ENCODE measurements around the gene RNF41.
A peak's percentile ranks its signal among the peaks of the same experiment; 100 is the strongest.

GRCh38 chr12:56164345-56164729 is 57.4 kb downstream of the RNF41 start:
- no peak for TF ChIP-seq CTCF (IDR thresholded peaks at IDR 0.05; ENCODE audit: extremely low read depth in 1 of 2, insufficient read depth in 1 of 2, low read depth in 1 of 2, low read length in 2 of 2)
- no peak for TF ChIP-seq POLR2A (IDR thresholded peaks at IDR 0.05; ENCODE audit: low read depth, low read length)
- no peak for TF ChIP-seq EZH2 (IDR thresholded peaks at IDR 0.05; ENCODE audit: borderline replicate concordance, low read depth, low read length, severe bottlenecking)
- TF ChIP-seq MYC (IDR thresholded peaks at IDR 0.05; ENCODE audit: low read depth, low read length), result no peak
- peak; percentile 5 for TF ChIP-seq POLR2AphosphoS5 (IDR thresholded peaks at IDR 0.05; ENCODE audit: insufficient read depth, low read depth, low read length)
- no peak for TF ChIP-seq GATA2 (IDR thresholded peaks at IDR 0.05; ENCODE audit: insufficient read depth, insufficient read length, low read depth, low read length)
- TF ChIP-seq FOS (IDR thresholded peaks at IDR 0.05; ENCODE audit: borderline replicate concordance, insufficient read depth, low read length), result no peak
- no peak for TF ChIP-seq JUN (IDR thresholded peaks at IDR 0.05; ENCODE audit: borderline replicate concordance, insufficient read depth, insufficient read length, low read depth)
- no peak for TF ChIP-seq MAX (IDR thresholded peaks at IDR 0.05; ENCODE audit: insufficient read depth, insufficient read length)

Data from endothelial cell of umbilical vein (primary cell).